HEK293T (cell line): ENCODE data around the gene SH3RF2.
"Not testable (repeated sequence)": the region's sequence is repeated elsewhere in the genome, so short reads cannot be mapped to it uniquely, and the experiment has no call there.

Experiments used
- CTCF ChIA-PET: fragments of 350-600 bp; formaldehyde crosslinking; extraction: SDS; loops from one replicate; lab custom pipeline; 2021; ENCODE audit warnings: antibody characterized with exemption, inconsistent platforms; lab: Yijun Ruan, JAX
- POLR2A ChIA-PET: fragments of 350-600 bp; formaldehyde crosslinking; extraction: SDS; loops from one replicate; lab custom pipeline; 2020; ENCODE audit warnings: antibody characterized with exemption, inconsistent platforms; lab: Yijun Ruan, JAX
- DNase-seq: peaks from one replicate; pipeline ENCODE4 v3.0.0; 2012; ENCODE audit warnings: mixed read lengths; ENCODE audit errors: extremely low spot score
- ARNT ChIP-seq: fragments of 450-650 bp; IDR thresholded peaks from 2 replicates; pipeline ENCODE4 v1.6.1; 2017; ENCODE audit warnings: mild to moderate bottlenecking
- BHLHE40 ChIP-seq: fragments of 450-650 bp; IDR thresholded peaks from 2 replicates; pipeline ENCODE4 v1.6.1; 2016; ENCODE audit warnings: mild to moderate bottlenecking, moderate library complexity, borderline replicate concordance
- CTBP1 ChIP-seq: fragments of 450-650 bp; IDR thresholded peaks from 2 replicates; pipeline ENCODE4 v1.6.1; 2016; ENCODE audit warnings: borderline replicate concordance
- ELF4 ChIP-seq: fragments of 450-650 bp; IDR thresholded peaks from 2 replicates; pipeline ENCODE4 v1.6.1; 2017; ENCODE audit warnings: antibody characterized with exemption
- FOXA1 ChIP-seq: fragments of 450-650 bp; IDR thresholded peaks from 2 replicates; pipeline ENCODE4 v1.6.1; 2016; ENCODE audit warnings: mild to moderate bottlenecking
- FOXK2 ChIP-seq: fragments of 450-650 bp; IDR thresholded peaks from 2 replicates; pipeline ENCODE4 v1.6.1; 2016; ENCODE audit warnings: mild to moderate bottlenecking
- FOXM1 ChIP-seq: fragments of 450-650 bp; IDR thresholded peaks from 2 replicates; pipeline ENCODE4 v1.6.1; 2017; ENCODE audit warnings: mild to moderate bottlenecking, borderline replicate concordance
- HDGF ChIP-seq: fragments of 450-650 bp; IDR thresholded peaks from 2 replicates; pipeline ENCODE4 v1.6.1; 2017; ENCODE audit warnings: antibody characterized with exemption, borderline replicate concordance
- L3MBTL2 ChIP-seq: fragments of 450-650 bp; conservative IDR thresholded peaks from 2 replicates; pipeline ENCODE4 v1.6.1; 2016; ENCODE audit warnings: mild to moderate bottlenecking
- LEF1 ChIP-seq: fragments of 450-650 bp; IDR thresholded peaks from 2 replicates; pipeline ENCODE4 v1.6.1; 2017; ENCODE audit warnings: mild to moderate bottlenecking, borderline replicate concordance
- NFRKB ChIP-seq: fragments of 450-650 bp; IDR thresholded peaks from 2 replicates; pipeline ENCODE4 v1.6.1; 2016; ENCODE audit warnings: mild to moderate bottlenecking, moderate library complexity
- SP1 ChIP-seq: fragments of 450-650 bp; IDR thresholded peaks from 2 replicates; pipeline ENCODE4 v1.6.1; 2017
- SUZ12 ChIP-seq: fragments of 450-650 bp; IDR thresholded peaks from 2 replicates; pipeline ENCODE4 v1.6.1; 2016; ENCODE audit warnings: mild to moderate bottlenecking
- TARDBP ChIP-seq: fragments of 450-650 bp; IDR thresholded peaks from 2 replicates; pipeline ENCODE4 v1.6.1; 2016
- ZNF384 ChIP-seq: fragments of 450-650 bp; IDR thresholded peaks from 2 replicates; pipeline ENCODE4 v1.6.1; 2016
- TF ChIP-seq, protein P1 (sequence below): fragments of 450-650 bp; IDR thresholded peaks from 2 replicates; pipeline ENCODE4 v1.6.1; 2016

SH3RF2 gene

DNA sequence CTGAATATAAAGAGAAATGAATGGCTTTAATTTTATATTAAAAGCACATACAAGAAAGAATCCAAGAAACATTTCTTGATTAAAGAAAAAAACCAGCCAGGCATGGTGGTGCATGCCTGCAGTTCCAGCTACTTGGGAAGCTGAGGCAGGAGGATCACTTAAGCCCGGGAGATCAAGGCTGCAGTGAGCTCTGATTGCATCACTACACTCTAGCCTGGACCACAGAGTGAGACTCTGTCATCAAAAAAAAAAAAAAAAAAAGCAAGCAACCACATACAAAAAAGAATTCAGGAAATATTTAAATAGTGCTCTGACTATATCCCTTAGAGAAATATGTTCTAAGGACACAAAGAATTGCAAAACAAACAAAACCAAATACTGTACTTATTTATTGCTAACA, 171.5 kb downstream of the SH3RF2 start:
- ChIA-PET CTCF (no interaction called here), POLR2A (no interaction called here)
- no peak for DNase-seq
- TF ChIP-seq LEF1 (no peak), HDGF (no peak), TARDBP (no peak), ZNF384 (no peak), SUZ12 (no peak), L3MBTL2 (no peak), CTBP1 (no peak), FOXM1 (no peak), BHLHE40 (no peak), FOXK2 (no peak), ELF4 (no peak), FOXA1 (no peak), ARNT (no peak), SP1 (no peak), NFRKB (no peak)
- TF ChIP-seq, protein P1, sequence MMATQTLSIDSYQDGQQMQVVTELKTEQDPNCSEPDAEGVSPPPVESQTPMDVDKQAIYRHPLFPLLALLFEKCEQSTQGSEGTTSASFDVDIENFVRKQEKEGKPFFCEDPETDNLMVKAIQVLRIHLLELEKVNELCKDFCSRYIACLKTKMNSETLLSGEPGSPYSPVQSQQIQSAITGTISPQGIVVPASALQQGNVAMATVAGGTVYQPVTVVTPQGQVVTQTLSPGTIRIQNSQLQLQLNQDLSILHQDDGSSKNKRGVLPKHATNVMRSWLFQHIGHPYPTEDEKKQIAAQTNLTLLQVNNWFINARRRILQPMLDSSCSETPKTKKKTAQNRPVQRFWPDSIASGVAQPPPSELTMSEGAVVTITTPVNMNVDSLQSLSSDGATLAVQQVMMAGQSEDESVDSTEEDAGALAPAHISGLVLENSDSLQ, result no peak

DNA sequence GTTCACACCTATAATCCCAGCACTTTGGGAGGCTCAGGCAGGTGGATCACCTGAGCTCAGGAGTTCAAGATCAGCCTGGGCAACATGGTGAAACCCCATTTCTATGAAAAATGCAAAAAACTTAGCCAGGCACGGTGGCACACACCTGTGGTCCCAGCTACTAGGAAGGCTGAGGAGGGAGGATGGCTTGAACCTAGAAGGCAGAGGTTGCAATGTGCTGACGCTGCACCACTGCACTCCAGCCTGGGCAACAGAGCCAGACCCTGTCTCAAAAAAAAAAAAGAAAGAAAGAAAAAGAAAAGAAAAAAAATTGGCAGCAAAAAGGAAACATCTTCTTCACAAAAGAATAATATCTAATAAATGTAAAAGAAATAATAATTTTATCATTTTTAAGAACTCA, 172.5 kb downstream of the SH3RF2 start:
- DNase-seq, POLR2A ChIA-PET: not testable (repeated sequence)
- CTCF ChIA-PET, result interaction anchor here (0.6 kb wide), 1 partner anchor 9 kb away, joined by 4 read pairs; no protein-coding TSS in a partner anchor

DNA sequence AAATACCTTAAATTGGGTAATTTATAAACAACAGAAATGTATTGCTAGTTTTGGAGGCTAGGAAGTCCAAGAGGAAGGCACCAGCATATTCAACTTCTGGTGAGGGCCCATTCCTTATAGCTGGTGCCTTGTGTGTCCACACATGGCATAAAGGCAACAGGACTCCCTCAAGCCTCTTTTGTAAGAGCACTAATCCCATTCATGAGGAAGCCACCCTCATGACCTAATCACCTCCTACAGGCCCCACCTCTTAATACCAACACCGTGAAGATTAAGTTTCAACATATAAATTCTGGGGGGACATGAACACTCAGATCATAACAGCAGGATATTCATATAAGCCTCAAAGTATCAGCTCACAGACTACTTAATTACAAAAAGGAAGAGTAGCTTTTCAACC, 173.0 kb downstream of the SH3RF2 start:
- POLR2A ChIA-PET, result no interaction called here
- DNase-seq, result no peak
- CTCF ChIA-PET, result no interaction called here
- TF ChIP-seq L3MBTL2 (no peak), NFRKB (no peak), BHLHE40 (no peak), ELF4 (no peak), LEF1 (no peak), SP1 (no peak), CTBP1 (no peak), SUZ12 (no peak), HDGF (no peak), FOXA1 (no peak), TARDBP (no peak), FOXM1 (no peak), FOXK2 (no peak), ARNT (no peak), ZNF384 (no peak)
- TF ChIP-seq, protein P1, result no peak

DNA sequence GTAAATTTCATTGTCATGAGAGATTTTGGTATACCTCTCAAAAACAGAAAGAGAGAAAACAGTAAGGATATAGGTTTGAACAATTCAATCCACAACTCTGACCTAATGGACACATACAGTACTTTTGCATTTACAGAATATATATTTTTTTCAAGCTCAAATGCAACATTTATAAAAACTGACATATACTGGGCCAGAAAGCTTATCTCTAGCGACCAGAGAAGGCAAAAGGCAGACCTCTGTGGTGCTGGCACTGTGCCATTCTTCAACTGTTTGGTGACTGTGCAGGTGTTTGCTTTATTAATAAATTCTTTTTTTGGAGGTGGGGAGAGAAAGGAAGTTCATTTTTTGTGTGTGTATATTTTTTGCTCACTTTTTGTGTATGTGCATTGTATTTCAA, 175.0 kb downstream of the SH3RF2 start:
- POLR2A ChIA-PET, result interaction anchor here (0.6 kb wide), 1 partner anchor 71 kb away, joined by 4 read pairs; the partner anchor contains the start of gene LARS1
- CTCF ChIA-PET, result no interaction called here
- no peak for DNase-seq
- no peak for TF ChIP-seq FOXA1
- TF ChIP-seq SUZ12, result no peak
- TF ChIP-seq HDGF, result no peak
- TF ChIP-seq CTBP1, result no peak
- no peak for TF ChIP-seq FOXM1
- TF ChIP-seq LEF1, result no peak

DNA sequence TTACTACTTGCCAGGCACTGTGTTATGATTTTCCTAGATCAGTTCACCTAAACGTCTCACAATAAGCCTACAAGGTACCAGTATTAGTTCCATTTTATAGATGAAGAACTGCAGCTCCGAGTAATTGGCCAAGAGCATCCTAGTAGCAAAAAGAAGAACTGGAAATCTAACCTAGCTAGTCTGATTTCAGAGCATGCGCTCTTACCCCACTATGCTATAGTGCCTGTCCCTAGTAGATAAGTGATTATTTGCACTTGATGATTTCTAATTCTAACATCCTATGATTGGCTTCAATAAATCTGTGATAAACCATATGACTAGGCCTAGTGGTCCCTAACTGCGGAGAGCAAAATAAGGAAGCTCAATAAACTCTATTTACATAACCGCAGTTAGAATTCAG, 176.1 kb downstream of the SH3RF2 start:
- CTCF ChIA-PET, result no interaction called here
- POLR2A ChIA-PET, result no interaction called here
- TF ChIP-seq HDGF (no peak), SP1 (no peak), NFRKB (no peak), BHLHE40 (no peak), SUZ12 (no peak), FOXM1 (no peak), FOXK2 (no peak), TARDBP (no peak)

More for the DNA sequence above, 176.1 kb downstream of the SH3RF2 start:
- DNase-seq, result no peak
